WTC11 (cell line): ENCODE results near the gene OCRL. TPM values are rescaled to one million over a fixed set of nuclear protein-coding genes. Genes with fewer than 3 reads are reported as not detected.

Experiments
- ATAC-seq: fragments of 200-7000 bp; cut with Tn5 transposase; 2 replicates; pipeline ENCODE4 v1.10.0; 2021; ENCODE audit warnings: mild to moderate bottlenecking, moderate library complexity
- CTCF ChIA-PET: fragments of 300-600 bp; sonication (Branson Sonifier 250); formaldehyde crosslinking; loops from one replicate; lab custom pipeline; 2021; ENCODE audit warnings: antibody characterized with exemption; lab: Charles Lee
- POLR2A ChIA-PET: fragments of 350-600 bp; sonication (Branson Sonifier 250); formaldehyde crosslinking; loops from one replicate; lab custom pipeline; 2021; ENCODE audit warnings: antibody characterized with exemption; lab: Charles Lee
- DNase-seq: peaks from one replicate; pipeline ENCODE4 v3.0.0; 2021; ENCODE audit warnings: low spot score
- H3K27ac Mint-ChIP-seq: 2 replicates; pipeline ENCODE4 v1.8.0; 2021; ENCODE audit warnings: mixed read lengths
- H3K27me3 Mint-ChIP-seq: 2 replicates; pipeline ENCODE4 v1.8.0; 2021; ENCODE audit warnings: low read depth, mild to moderate bottlenecking, moderate library complexity, mixed read lengths
- H3K36me3 Mint-ChIP-seq: 2 replicates; pipeline ENCODE4 v1.8.0; 2021; ENCODE audit warnings: mixed read lengths
- H3K4me1 Mint-ChIP-seq: 2 replicates; pipeline ENCODE4 v1.8.0; 2022; ENCODE audit warnings: mixed read lengths
- H3K4me3 Mint-ChIP-seq: 2 replicates; pipeline ENCODE4 v1.8.0; 2021; ENCODE audit warnings: mild to moderate bottlenecking, moderate library complexity, mixed read lengths
- H3K9me3 Mint-ChIP-seq: 2 replicates; pipeline ENCODE4 v1.8.0; 2021; ENCODE audit warnings: mixed read lengths
- CBFB ChIP-seq: sonication (generic); formaldehyde crosslinking; IDR thresholded peaks from 2 replicates; pipeline ENCODE4 v1.8.1; 2022; ENCODE audit warnings: mild to moderate bottlenecking, low read depth, missing genetic modification reagents
- ETV6 ChIP-seq: sonication (generic); formaldehyde crosslinking; IDR thresholded peaks from 2 replicates; pipeline ENCODE4 v1.8.1; 2022; ENCODE audit warnings: mild to moderate bottlenecking, missing genetic modification reagents
- GTF2I ChIP-seq: fragments of 250-450 bp; sonication (Bioruptor Pico); conservative IDR thresholded peaks from 2 replicates; pipeline ENCODE4 v1.4.0; 2021; ENCODE audit warnings: mild to moderate bottlenecking
- NR1H2 ChIP-seq: sonication (generic); formaldehyde crosslinking; IDR thresholded peaks from 2 replicates; pipeline ENCODE4 v1.9.0; 2021; ENCODE audit warnings: mild to moderate bottlenecking, moderate library complexity, missing genetic modification reagents
- NR3C1 ChIP-seq: sonication (generic); formaldehyde crosslinking; conservative IDR thresholded peaks from 2 replicates; pipeline ENCODE4 v1.8.1; 2023; ENCODE audit warnings: low read depth, mild to moderate bottlenecking, missing genetic modification reagents
- RELA ChIP-seq: sonication (generic); formaldehyde crosslinking; IDR thresholded peaks from 2 replicates; pipeline ENCODE4 v1.8.1; 2022; ENCODE audit warnings: missing genetic modification reagents, mild to moderate bottlenecking, borderline replicate concordance
- SMAD4 ChIP-seq: sonication (generic); formaldehyde crosslinking; IDR thresholded peaks from 2 replicates; pipeline ENCODE4 v1.8.0; 2022; ENCODE audit warnings: mild to moderate bottlenecking, missing genetic modification reagents
- TEAD1 ChIP-seq: sonication (generic); formaldehyde crosslinking; IDR thresholded peaks from 2 replicates; pipeline ENCODE4 v1.8.0; 2022; ENCODE audit warnings: mild to moderate bottlenecking, missing genetic modification reagents
- TP53 ChIP-seq: sonication (generic); formaldehyde crosslinking; IDR thresholded peaks from 2 replicates; pipeline ENCODE4 v1.8.1; 2023; ENCODE audit warnings: mild to moderate bottlenecking, missing genetic modification reagents
- ZNF232 ChIP-seq: sonication (generic); formaldehyde crosslinking; IDR thresholded peaks from 2 replicates; pipeline ENCODE4 v1.8.0; 2022; ENCODE audit warnings: mild to moderate bottlenecking, missing genetic modification reagents
- ZNF423 ChIP-seq: fragments of 250-450 bp; sonication (Bioruptor Pico); IDR thresholded peaks from 2 replicates; pipeline ENCODE4 v2.1.2; 2022; ENCODE audit warnings: mild to moderate bottlenecking, moderate library complexity
- total RNA-seq: library from RNA; stranded (reverse); gene quantifications from 3 replicates; pipeline ENCODE4 v1.2.3, GENCODE V29; 2021
- TF ChIP-seq, protein P1 (sequence below): sonication (generic); formaldehyde crosslinking; IDR thresholded peaks from 2 replicates; pipeline ENCODE4 v1.8.0; 2022; ENCODE audit warnings: mild to moderate bottlenecking, missing genetic modification reagents
- TF ChIP-seq, protein P2 (sequence below): sonication (generic); formaldehyde crosslinking; IDR thresholded peaks from 2 replicates; pipeline ENCODE4 v1.8.0; 2022; ENCODE audit warnings: mild to moderate bottlenecking, missing genetic modification reagents
- TF ChIP-seq, protein P3 (sequence below): fragments of 250-450 bp; sonication (Bioruptor Pico); IDR thresholded peaks from 2 replicates; pipeline ENCODE4 v2.1.2; 2022; ENCODE audit warnings: mild to moderate bottlenecking, moderate library complexity
- TF ChIP-seq, protein P4 (sequence below): sonication (generic); formaldehyde crosslinking; IDR thresholded peaks from 2 replicates; pipeline ENCODE4 v1.8.1; 2023; ENCODE audit warnings: mild to moderate bottlenecking, missing genetic modification reagents, moderate library complexity
- TF ChIP-seq, protein P5 (sequence below): sonication (generic); formaldehyde crosslinking; IDR thresholded peaks from 2 replicates; pipeline ENCODE4 v1.8.1; 2023; ENCODE audit warnings: mild to moderate bottlenecking, missing genetic modification reagents, borderline replicate concordance
- TF ChIP-seq, protein P6 (sequence below): fragments of 250-450 bp; sonication (Bioruptor Pico); conservative IDR thresholded peaks from 2 replicates; pipeline ENCODE4 v1.9.0; 2021; ENCODE audit warnings: mild to moderate bottlenecking
- TF ChIP-seq, protein P7 (sequence below): fragments of 250-450 bp; sonication (Bioruptor Pico); IDR thresholded peaks from 2 replicates; pipeline ENCODE4 v1.8.0; 2021; ENCODE audit warnings: mild to moderate bottlenecking

Gene OCRL
- total RNA-seq, 1 experiment from 2014 or later, result 17.4 TPM

DNA sequence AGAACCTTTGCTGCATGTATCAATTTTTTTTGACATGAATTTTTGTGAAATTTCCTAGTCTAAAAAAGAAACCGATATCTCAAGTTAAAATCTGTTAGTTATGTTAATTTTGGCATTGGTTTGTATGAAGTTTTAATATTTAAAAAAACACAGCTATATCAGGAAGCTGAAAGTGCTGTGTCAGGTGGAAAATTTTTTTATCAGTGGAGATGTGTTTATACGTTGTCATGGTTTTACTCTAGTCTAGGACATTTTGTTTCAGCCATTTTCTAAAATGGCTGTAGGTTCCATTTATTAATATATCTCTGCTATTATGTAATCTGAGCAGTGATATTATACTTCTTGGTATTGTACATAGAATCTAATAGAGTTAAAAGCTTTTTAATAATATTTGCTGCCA is 34.2 kb downstream of the OCRL start:
- DNase-seq (no peak), ATAC-seq (no peak)
- H3K4me1 Mint-ChIP-seq, result no peaks in the 10 kb centered on the region
- no peaks in the 10 kb centered on the region for H3K9me3 Mint-ChIP-seq
- H3K36me3 Mint-ChIP-seq, result peaks cover 50% of the 10 kb centered on the region
- no peak overlapping the region for H3K27ac Mint-ChIP-seq
- H3K4me3 Mint-ChIP-seq, result no peak overlapping the region
- POLR2A ChIA-PET, result no interaction called here
- no peaks in the 10 kb centered on the region for H3K27me3 Mint-ChIP-seq
- CTCF ChIA-PET, result no interaction called here
- TF ChIP-seq RELA, result no peak
- TF ChIP-seq, protein P1, sequence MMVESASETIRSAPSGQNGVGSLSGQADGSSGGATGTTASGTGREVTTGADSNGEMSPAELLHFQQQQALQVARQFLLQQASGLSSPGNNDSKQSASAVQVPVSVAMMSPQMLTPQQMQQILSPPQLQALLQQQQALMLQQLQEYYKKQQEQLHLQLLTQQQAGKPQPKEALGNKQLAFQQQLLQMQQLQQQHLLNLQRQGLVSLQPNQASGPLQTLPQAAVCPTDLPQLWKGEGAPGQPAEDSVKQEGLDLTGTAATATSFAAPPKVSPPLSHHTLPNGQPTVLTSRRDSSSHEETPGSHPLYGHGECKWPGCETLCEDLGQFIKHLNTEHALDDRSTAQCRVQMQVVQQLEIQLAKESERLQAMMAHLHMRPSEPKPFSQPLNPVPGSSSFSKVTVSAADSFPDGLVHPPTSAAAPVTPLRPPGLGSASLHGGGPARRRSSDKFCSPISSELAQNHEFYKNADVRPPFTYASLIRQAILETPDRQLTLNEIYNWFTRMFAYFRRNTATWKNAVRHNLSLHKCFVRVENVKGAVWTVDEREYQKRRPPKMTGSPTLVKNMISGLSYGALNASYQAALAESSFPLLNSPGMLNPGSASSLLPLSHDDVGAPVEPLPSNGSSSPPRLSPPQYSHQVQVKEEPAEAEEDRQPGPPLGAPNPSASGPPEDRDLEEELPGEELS (CRISPR knock-in tag), result no peak
- no peak for TF ChIP-seq ZNF423 (CRISPR knock-in tag)
- TF ChIP-seq, protein P2, sequence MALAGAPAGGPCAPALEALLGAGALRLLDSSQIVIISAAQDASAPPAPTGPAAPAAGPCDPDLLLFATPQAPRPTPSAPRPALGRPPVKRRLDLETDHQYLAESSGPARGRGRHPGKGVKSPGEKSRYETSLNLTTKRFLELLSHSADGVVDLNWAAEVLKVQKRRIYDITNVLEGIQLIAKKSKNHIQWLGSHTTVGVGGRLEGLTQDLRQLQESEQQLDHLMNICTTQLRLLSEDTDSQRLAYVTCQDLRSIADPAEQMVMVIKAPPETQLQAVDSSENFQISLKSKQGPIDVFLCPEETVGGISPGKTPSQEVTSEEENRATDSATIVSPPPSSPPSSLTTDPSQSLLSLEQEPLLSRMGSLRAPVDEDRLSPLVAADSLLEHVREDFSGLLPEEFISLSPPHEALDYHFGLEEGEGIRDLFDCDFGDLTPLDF, result no peak
- TF ChIP-seq, protein P3, sequence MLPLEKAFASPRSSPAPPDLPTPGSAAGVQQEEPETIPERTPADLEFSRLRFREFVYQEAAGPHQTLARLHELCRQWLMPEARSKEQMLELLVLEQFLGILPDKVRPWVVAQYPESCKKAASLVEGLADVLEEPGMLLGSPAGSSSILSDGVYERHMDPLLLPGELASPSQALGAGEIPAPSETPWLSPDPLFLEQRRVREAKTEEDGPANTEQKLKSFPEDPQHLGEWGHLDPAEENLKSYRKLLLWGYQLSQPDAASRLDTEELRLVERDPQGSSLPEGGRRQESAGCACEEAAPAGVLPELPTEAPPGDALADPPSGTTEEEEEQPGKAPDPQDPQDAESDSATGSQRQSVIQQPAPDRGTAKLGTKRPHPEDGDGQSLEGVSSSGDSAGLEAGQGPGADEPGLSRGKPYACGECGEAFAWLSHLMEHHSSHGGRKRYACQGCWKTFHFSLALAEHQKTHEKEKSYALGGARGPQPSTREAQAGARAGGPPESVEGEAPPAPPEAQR (CRISPR knock-in tag), result no peak
- no peak for TF ChIP-seq SMAD4 (CRISPR knock-in tag)
- TF ChIP-seq NR1H2 (CRISPR knock-in tag), result no peak
- no peak for TF ChIP-seq NR3C1 (CRISPR knock-in tag)
- TF ChIP-seq, protein P4, sequence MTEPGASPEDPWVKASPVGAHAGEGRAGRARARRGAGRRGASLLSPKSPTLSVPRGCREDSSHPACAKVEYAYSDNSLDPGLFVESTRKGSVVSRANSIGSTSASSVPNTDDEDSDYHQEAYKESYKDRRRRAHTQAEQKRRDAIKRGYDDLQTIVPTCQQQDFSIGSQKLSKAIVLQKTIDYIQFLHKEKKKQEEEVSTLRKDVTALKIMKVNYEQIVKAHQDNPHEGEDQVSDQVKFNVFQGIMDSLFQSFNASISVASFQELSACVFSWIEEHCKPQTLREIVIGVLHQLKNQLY (CRISPR knock-in tag), result no peak
- no peak for TF ChIP-seq TP53 (CRISPR knock-in tag)
- TF ChIP-seq, protein P5, sequence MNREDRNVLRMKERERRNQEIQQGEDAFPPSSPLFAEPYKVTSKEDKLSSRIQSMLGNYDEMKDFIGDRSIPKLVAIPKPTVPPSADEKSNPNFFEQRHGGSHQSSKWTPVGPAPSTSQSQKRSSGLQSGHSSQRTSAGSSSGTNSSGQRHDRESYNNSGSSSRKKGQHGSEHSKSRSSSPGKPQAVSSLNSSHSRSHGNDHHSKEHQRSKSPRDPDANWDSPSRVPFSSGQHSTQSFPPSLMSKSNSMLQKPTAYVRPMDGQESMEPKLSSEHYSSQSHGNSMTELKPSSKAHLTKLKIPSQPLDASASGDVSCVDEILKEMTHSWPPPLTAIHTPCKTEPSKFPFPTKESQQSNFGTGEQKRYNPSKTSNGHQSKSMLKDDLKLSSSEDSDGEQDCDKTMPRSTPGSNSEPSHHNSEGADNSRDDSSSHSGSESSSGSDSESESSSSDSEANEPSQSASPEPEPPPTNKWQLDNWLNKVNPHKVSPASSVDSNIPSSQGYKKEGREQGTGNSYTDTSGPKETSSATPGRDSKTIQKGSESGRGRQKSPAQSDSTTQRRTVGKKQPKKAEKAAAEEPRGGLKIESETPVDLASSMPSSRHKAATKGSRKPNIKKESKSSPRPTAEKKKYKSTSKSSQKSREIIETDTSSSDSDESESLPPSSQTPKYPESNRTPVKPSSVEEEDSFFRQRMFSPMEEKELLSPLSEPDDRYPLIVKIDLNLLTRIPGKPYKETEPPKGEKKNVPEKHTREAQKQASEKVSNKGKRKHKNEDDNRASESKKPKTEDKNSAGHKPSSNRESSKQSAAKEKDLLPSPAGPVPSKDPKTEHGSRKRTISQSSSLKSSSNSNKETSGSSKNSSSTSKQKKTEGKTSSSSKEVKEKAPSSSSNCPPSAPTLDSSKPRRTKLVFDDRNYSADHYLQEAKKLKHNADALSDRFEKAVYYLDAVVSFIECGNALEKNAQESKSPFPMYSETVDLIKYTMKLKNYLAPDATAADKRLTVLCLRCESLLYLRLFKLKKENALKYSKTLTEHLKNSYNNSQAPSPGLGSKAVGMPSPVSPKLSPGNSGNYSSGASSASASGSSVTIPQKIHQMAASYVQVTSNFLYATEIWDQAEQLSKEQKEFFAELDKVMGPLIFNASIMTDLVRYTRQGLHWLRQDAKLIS (CRISPR knock-in tag), result no peak
- no peak for TF ChIP-seq TEAD1 (CRISPR knock-in tag)
- TF ChIP-seq GTF2I (CRISPR knock-in tag), result no peak
- TF ChIP-seq, protein P6, sequence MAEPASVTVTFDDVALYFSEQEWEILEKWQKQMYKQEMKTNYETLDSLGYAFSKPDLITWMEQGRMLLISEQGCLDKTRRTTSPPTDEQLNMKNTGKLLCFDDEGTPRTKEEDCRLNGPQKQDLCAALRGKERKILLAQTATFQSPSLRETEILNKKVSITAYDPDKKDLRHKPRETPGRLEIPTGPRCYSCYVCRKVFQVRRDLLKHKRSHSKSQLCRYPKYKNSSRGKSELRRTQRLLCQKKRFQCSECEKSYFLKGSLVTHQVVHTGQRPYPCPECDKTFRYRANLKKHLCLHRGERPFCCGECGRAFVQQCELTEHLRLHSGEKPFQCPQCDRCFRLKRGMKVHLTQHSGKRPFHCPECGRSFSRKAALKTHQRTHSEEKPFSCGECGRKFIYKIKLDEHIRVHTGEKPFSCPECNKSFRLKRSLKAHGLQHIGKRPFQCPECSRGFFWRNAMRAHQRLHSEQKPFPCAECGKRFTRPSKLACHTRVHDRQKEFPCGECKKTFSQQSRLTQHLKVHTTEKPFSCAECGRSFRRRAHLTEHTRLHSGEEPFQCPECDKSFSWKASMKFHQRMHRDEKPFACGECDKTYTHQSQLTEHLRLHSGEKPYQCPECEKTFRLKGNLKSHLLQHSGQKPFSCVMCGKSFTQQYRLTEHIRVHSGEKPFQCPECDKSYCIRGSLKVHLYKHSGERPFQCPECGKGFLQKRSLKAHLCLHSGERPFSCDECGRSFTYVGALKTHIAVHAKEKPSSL (CRISPR knock-in tag), result no peak
- TF ChIP-seq ZNF232 (CRISPR knock-in tag), result no peak
- TF ChIP-seq, protein P7, sequence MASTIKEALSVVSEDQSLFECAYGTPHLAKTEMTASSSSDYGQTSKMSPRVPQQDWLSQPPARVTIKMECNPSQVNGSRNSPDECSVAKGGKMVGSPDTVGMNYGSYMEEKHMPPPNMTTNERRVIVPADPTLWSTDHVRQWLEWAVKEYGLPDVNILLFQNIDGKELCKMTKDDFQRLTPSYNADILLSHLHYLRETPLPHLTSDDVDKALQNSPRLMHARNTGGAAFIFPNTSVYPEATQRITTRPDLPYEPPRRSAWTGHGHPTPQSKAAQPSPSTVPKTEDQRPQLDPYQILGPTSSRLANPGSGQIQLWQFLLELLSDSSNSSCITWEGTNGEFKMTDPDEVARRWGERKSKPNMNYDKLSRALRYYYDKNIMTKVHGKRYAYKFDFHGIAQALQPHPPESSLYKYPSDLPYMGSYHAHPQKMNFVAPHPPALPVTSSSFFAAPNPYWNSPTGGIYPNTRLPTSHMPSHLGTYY (CRISPR knock-in tag), result no peak
- no peak for TF ChIP-seq ETV6
- no peak for TF ChIP-seq CBFB
